ENCODE measurements around the gene MAPK11. TPM values are rescaled to one million over a fixed set of nuclear protein-coding genes. Genes with fewer than 3 reads are reported as not detected.

Gene MAPK11
- total RNA-seq, 1 donor from 2014 or later: 11.3 TPM

DNA sequence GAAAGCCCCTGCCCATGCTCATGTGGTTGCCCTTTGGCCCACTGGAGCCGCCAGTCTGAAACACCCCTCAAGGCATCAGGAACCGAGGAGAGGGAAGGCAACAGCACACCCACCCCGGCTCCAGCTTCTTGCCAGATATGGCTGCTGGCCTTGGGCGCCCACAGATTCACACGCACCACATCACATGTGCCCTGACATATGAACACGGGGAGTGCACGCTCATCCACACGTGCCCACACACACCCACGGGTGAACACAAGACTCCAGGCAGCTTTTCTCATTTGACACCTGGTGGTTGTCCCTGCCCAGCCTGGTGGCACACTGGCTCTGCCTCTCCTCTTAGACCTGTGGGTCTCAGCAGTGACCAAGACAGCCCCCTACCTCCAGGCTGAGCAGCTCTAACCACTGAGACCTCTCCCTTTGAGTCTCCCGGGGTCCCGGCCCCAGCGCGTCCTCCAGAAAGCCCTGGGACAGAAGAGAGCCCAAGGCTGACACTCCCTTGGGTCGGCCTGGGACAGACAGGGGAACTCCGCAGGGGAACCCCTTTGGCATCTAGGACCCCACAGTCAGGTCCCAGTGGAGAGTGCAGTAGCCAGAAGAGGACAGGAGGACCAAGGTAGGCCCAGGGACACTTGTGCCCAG lies 6.0 kb downstream of the MAPK11 start:
- intact Hi-C loops (cut with micrococcal nuclease): no loop called here
- H3K4me1 Mint-ChIP-seq: peaks cover 20% of the 10 kb centered on the region
- TF ChIP-seq CTCF (IDR thresholded peaks at IDR 0.05): no peak
- H3K27me3 Mint-ChIP-seq: peaks cover 9% of the 10 kb centered on the region
- ChIA-PET POLR2A (interaction anchor here (0.6 kb wide), 1 partner anchor 244 kb away, joined by 4 read pairs; the partner anchor contains the start of gene NCAPH2), CTCF (interaction anchor here (1.4 kb wide), 1 partner anchor 11 kb away, joined by 3 read pairs; no protein-coding TSS in a partner anchor)
- DNase-seq (no peak), ATAC-seq (ENCODE audit: low read depth) (no peak)
- H3K9me3 Mint-ChIP-seq: no peaks in the 10 kb centered on the region
- H3K36me3 Mint-ChIP-seq (ENCODE audit: low read depth): no peaks in the 10 kb centered on the region
- no peak overlapping the region for H3K27ac Mint-ChIP-seq
- H3K4me3 Mint-ChIP-seq: no peak overlapping the region

DNA sequence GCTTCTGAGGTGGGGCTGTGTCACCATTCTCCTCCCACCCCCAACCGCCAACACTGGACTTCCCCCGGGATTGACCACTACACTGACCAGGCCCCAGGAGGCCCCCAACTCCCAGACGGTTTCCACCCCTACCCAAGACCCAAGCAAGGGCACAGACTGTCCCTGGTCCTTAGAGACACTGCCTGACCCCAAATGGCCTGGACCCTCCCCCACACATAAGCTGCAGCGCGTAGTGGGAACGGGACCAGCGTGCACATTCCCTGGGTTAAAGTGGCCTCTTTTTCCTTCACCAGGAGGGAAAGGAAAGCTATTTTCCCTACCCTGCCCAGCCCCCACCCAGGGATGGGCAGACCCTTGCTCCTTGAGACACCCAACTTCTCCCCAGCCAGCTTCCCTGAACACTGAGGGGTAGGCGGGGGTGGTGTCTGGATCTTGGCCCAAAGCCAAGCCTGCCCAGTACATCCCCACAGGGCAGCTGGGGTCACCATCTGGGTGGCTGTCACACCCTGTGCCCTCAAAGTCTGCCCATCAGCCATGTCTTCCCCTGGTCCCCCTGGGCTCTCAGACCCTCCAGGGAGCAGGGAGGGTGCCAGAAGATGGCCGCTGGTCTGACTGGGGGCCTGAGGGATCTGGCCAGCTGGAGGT lies 7.1 kb downstream of the MAPK11 start:
- no peak overlapping the region for H3K4me3 Mint-ChIP-seq

GRCh38 chr22:50262460-50262911 lies 7.7 kb downstream of the MAPK11 start:
- Mint-ChIP-seq H3K27me3 (peaks cover 13% of the 10 kb centered on the region), H3K27ac (no peak overlapping the region), H3K4me1 (peaks cover 18% of the 10 kb centered on the region), H3K4me3 (peak overlapping the region; percentile 72), H3K9me3 (no peaks in the 10 kb centered on the region), H3K36me3 (ENCODE audit: low read depth) (no peaks in the 10 kb centered on the region)
- POLR2A ChIA-PET: interaction anchor here (4.2 kb wide), 1 partner anchor 12 kb away, joined by 17 read pairs; the partner anchor contains the start of gene HDAC10
- no peak for TF ChIP-seq CTCF (IDR thresholded peaks at IDR 0.05)
- DNase-seq (no peak), ATAC-seq (ENCODE audit: low read depth) (peak; percentile 72)
- intact Hi-C loops (cut with micrococcal nuclease): loop anchor here (1.0 kb wide), 1 partner anchor 8 kb away; the partner anchor contains the start of gene MAPK11
- CTCF ChIA-PET: interaction anchor here (0.5 to 1.4 kb wide), 2 partner anchors 9 to 98 kb away, joined by 3 read pairs; no protein-coding TSS in a partner anchor

More for the DNA sequence above, 7.1 kb downstream of the MAPK11 start:
- ChIA-PET POLR2A (interaction anchor here (4.2 kb wide), 1 partner anchor 12 kb away, joined by 17 read pairs; the partner anchor contains the start of gene HDAC10), CTCF (interaction anchor here (1.4 kb wide), 1 partner anchor 10 kb away, joined by 3 read pairs; no protein-coding TSS in a partner anchor)
- Mint-ChIP-seq H3K36me3 (ENCODE audit: low read depth) (no peaks in the 10 kb centered on the region), H3K9me3 (no peaks in the 10 kb centered on the region), H3K27me3 (peaks cover 13% of the 10 kb centered on the region), H3K4me1 (peaks cover 18% of the 10 kb centered on the region), H3K27ac (no peak overlapping the region)
- DNase-seq (no peak), ATAC-seq (ENCODE audit: low read depth) (no peak)
- TF ChIP-seq CTCF (IDR thresholded peaks at IDR 0.05): no peak
- intact Hi-C loops (cut with micrococcal nuclease): loop anchor here (1.0 kb wide), 1 partner anchor 7 kb away; the partner anchor contains the start of gene MAPK11

- Mint-ChIP-seq H3K9me3 (no peaks in the 10 kb centered on the region), H3K4me1 (peaks cover 18% of the 10 kb centered on the region), H3K27me3 (peaks cover 13% of the 10 kb centered on the region), H3K36me3 (ENCODE audit: low read depth) (no peaks in the 10 kb centered on the region), H3K27ac (no peak within 1 kb of the TSS), H3K4me3 (peak within 1 kb of the TSS; percentile 72)
- ATAC-seq (ENCODE audit: low read depth) (no peak), DNase-seq (no peak)
- ChIA-PET POLR2A (interaction anchor here (0.8 to 4.2 kb wide), 2 partner anchors 11 to 269 kb away, joined by 3 to 17 read pairs; partner anchors contain the start of gene HDAC10), CTCF (interaction anchor here (0.5 kb wide), 1 partner anchor 98 kb away, joined by 3 read pairs; no protein-coding TSS in a partner anchor)
- no peak for TF ChIP-seq CTCF (IDR thresholded peaks at IDR 0.05)
- intact Hi-C loops (cut with micrococcal nuclease): loop anchor here (1.0 kb wide), 2 partner anchors 8 to 10 kb away; partner anchors contain the start of gene MAPK11
Observed at GRCh38 chr22:50261615-50262459, 8.3 kb downstream of the MAPK11 start, which contains the start of gene MAPK12. Gene MAPK12, minus strand, starts transcription at chr22:50261683. Its CDS starts 174 bp downstream, at chr22:50261509.

Measured in activated B cell treated with CpG ODN at 0.5 μM for 24 hours (primary cell).